Measurements from ENCODE around the gene RELCH. TPM values are rescaled to one million over a fixed set of nuclear protein-coding genes. Genes with fewer than 3 reads are reported as not detected.
"Not testable (repeated sequence)": the region's sequence is repeated elsewhere in the genome, so short reads cannot be mapped to it uniquely, and the experiment has no call there.

Gene RELCH
- total RNA-seq, 1 donor from 2014 or later, result 44.6 TPM

- no peaks in the 10 kb centered on the region for H3K27me3 Mint-ChIP-seq (ENCODE audit: unreplicated experiment)
- no peaks in the 10 kb centered on the region for H3K9me3 Mint-ChIP-seq (ENCODE audit: unreplicated experiment)
- no peak overlapping the region for H3K4me3 Mint-ChIP-seq (ENCODE audit: unreplicated experiment)
- no peaks in the 10 kb centered on the region for H3K36me3 Mint-ChIP-seq (ENCODE audit: unreplicated experiment)
- no peak overlapping the region for H3K27ac Mint-ChIP-seq (ENCODE audit: unreplicated experiment)
- no peaks in the 10 kb centered on the region for H3K4me1 Mint-ChIP-seq (ENCODE audit: low read depth, unreplicated experiment)
- TF ChIP-seq, protein P1, sequence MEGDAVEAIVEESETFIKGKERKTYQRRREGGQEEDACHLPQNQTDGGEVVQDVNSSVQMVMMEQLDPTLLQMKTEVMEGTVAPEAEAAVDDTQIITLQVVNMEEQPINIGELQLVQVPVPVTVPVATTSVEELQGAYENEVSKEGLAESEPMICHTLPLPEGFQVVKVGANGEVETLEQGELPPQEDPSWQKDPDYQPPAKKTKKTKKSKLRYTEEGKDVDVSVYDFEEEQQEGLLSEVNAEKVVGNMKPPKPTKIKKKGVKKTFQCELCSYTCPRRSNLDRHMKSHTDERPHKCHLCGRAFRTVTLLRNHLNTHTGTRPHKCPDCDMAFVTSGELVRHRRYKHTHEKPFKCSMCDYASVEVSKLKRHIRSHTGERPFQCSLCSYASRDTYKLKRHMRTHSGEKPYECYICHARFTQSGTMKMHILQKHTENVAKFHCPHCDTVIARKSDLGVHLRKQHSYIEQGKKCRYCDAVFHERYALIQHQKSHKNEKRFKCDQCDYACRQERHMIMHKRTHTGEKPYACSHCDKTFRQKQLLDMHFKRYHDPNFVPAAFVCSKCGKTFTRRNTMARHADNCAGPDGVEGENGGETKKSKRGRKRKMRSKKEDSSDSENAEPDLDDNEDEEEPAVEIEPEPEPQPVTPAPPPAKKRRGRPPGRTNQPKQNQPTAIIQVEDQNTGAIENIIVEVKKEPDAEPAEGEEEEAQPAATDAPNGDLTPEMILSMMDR (IDR thresholded peaks at IDR 0.05; ENCODE audit: partially characterized antibody, unreplicated experiment), result no peak
- DNase-seq, result no peak
These were observed 21.5 kb upstream of the RELCH start for GRCh38 chr18:62165583-62165982.

DNA sequence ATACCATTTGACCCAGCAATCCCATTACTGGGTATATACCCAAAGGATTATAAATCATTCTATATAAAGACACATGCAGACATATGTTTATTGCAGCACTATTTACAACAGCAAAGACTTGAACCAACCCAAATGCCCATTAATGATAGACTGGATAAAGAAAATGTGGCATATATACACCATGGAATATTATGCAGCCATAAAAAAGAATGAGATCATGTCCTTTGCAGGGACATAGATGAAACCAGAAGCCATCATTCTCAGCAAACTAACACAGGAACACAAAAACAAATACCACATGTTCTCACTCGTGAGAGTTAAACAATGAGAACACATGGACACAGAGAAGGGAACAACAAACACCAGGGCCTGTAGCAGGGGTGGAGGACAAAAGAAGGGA is 20.5 kb upstream of the RELCH start:
- H3K27ac Mint-ChIP-seq (ENCODE audit: unreplicated experiment); H3K27me3 Mint-ChIP-seq (ENCODE audit: unreplicated experiment); DNase-seq; H3K9me3 Mint-ChIP-seq (ENCODE audit: unreplicated experiment); H3K4me3 Mint-ChIP-seq (ENCODE audit: unreplicated experiment); H3K36me3 Mint-ChIP-seq (ENCODE audit: unreplicated experiment); H3K4me1 Mint-ChIP-seq (ENCODE audit: low read depth, unreplicated experiment): not testable (repeated sequence)

DNA sequence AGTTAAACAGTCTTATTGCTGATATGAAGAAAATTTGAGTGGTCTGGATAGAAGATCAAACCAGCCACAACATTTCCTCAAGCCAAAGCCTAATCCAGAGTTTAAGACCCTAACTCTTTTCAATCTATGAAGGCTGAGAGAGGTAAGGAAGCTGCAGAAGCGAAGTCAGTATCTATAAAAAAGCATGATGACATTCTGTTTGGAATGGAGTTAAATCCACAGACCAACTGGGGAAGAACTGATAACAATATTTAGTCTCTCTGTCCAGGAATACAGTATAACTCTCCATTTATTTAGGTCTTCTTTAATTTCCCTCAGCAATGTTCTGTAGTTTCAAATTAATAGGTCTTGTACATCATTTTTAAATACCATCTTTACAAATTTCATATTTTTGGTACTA is 16.2 kb upstream of the RELCH start:
- no peak overlapping the region for H3K4me3 Mint-ChIP-seq (ENCODE audit: unreplicated experiment)
- no peak for DNase-seq
- no peaks in the 10 kb centered on the region for H3K27me3 Mint-ChIP-seq (ENCODE audit: unreplicated experiment)
- TF ChIP-seq, protein P1 (IDR thresholded peaks at IDR 0.05; ENCODE audit: partially characterized antibody, unreplicated experiment), result no peak
- H3K27ac Mint-ChIP-seq (ENCODE audit: unreplicated experiment), result no peak overlapping the region
- no peaks in the 10 kb centered on the region for H3K36me3 Mint-ChIP-seq (ENCODE audit: unreplicated experiment)
- no peaks in the 10 kb centered on the region for H3K9me3 Mint-ChIP-seq (ENCODE audit: unreplicated experiment)
- no peaks in the 10 kb centered on the region for H3K4me1 Mint-ChIP-seq (ENCODE audit: low read depth, unreplicated experiment)

- Mint-ChIP-seq H3K27ac (ENCODE audit: unreplicated experiment) (no peak overlapping the region), H3K9me3 (ENCODE audit: unreplicated experiment) (no peaks in the 10 kb centered on the region), H3K4me3 (ENCODE audit: unreplicated experiment) (no peak overlapping the region), H3K4me1 (ENCODE audit: low read depth, unreplicated experiment) (no peaks in the 10 kb centered on the region), H3K27me3 (ENCODE audit: unreplicated experiment) (no peaks in the 10 kb centered on the region), H3K36me3 (ENCODE audit: unreplicated experiment) (no peaks in the 10 kb centered on the region)
- no peak for DNase-seq
- TF ChIP-seq, protein P1 (IDR thresholded peaks at IDR 0.05; ENCODE audit: partially characterized antibody, unreplicated experiment), result no peak
These were observed 14.8 kb upstream of the RELCH start for GRCh38 chr18:62172298-62172697.

DNA sequence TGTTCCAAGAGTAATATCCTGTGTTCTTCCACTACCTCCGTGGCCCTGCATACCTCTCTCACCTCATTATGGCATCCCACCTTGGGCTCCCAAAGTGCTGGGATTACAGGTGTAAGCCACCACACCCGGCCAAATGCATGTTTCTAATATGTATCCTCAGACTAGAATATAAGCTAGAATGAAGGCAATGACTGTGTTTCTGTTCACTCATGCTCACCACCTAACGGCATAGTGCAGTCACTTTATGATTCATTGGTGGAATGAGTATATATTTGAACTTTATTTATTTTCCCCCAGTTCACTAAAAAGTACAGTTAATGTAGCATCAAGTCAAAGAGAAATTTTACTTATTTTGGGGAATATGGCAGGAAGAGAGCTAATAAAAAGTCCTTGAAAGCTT is 11.5 kb upstream of the RELCH start:
- no peak overlapping the region for H3K27ac Mint-ChIP-seq (ENCODE audit: unreplicated experiment)
- DNase-seq, result no peak
- H3K27me3 Mint-ChIP-seq (ENCODE audit: unreplicated experiment), result no peaks in the 10 kb centered on the region
- H3K4me1 Mint-ChIP-seq (ENCODE audit: low read depth, unreplicated experiment), result no peaks in the 10 kb centered on the region
- TF ChIP-seq, protein P1 (IDR thresholded peaks at IDR 0.05; ENCODE audit: partially characterized antibody, unreplicated experiment), result no peak
- H3K36me3 Mint-ChIP-seq (ENCODE audit: unreplicated experiment), result no peaks in the 10 kb centered on the region
- no peaks in the 10 kb centered on the region for H3K9me3 Mint-ChIP-seq (ENCODE audit: unreplicated experiment)
- no peak overlapping the region for H3K4me3 Mint-ChIP-seq (ENCODE audit: unreplicated experiment)

DNA sequence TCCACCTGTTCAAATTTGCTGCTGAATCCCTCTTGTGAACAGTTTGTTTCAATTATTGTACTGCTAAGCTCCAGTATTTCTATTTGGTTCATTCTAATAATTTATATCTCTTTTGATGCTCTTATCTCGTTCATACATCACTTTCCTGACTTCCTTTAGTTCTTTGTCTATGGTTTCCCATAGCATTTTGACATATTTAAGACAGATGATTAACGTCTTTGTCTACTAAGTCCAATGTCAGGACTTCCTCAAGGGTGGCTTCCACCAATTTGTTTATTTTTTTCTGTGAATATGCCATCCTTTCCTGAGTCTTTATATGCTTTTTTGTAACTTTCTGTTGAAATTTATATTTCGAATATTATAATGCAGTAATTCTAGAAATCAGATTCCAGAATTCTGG is 9.8 kb upstream of the RELCH start:
- Mint-ChIP-seq H3K27ac (ENCODE audit: unreplicated experiment) (no peak overlapping the region), H3K4me1 (ENCODE audit: low read depth, unreplicated experiment) (no peaks in the 10 kb centered on the region), H3K4me3 (ENCODE audit: unreplicated experiment) (no peak overlapping the region), H3K9me3 (ENCODE audit: unreplicated experiment) (no peaks in the 10 kb centered on the region), H3K36me3 (ENCODE audit: unreplicated experiment) (no peaks in the 10 kb centered on the region), H3K27me3 (ENCODE audit: unreplicated experiment) (no peaks in the 10 kb centered on the region)
- TF ChIP-seq, protein P1 (IDR thresholded peaks at IDR 0.05; ENCODE audit: partially characterized antibody, unreplicated experiment), result no peak
- DNase-seq, result no peak

Measured in glutamatergic neuron (in vitro differentiated cells).